Measurements from ENCODE around the gene ZNF888. TPM values are rescaled to one million over a fixed set of nuclear protein-coding genes. Genes with fewer than 3 reads are reported as not detected.
A peak's percentile ranks its signal among the peaks of the same experiment; 100 is the strongest.
"Not testable (repeated sequence)": the region's sequence is repeated elsewhere in the genome, so short reads cannot be mapped to it uniquely, and the experiment has no call there.

ZNF888 gene
- total RNA-seq, 1 donor from 2014 or later, result 39.0 TPM

DNA sequence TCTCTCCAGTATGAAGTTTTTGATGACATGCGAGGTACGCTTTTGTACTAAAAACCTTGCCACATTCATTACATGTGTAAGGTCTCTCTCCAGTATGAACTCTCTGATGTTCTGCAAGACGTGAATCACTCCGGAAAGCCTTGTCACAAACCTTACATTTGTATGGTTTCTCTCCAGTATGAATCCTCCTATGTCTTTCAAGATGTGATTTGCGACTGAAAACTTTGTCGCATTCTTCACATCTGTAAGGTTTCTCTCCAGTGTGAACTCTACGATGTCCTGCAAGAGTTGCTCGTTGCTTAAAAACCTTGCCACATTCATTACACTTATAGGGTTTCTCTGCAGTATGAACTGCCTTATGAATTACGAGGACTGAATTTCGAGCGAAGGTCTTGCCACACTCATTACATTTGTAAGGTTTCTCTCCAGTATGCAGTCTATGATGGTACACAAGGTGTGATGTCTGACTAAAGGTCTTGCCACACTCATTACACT lies 42.3 kb downstream of the ZNF888 start:
- no peak for DNase-seq (ENCODE audit: low spot score)

DNA sequence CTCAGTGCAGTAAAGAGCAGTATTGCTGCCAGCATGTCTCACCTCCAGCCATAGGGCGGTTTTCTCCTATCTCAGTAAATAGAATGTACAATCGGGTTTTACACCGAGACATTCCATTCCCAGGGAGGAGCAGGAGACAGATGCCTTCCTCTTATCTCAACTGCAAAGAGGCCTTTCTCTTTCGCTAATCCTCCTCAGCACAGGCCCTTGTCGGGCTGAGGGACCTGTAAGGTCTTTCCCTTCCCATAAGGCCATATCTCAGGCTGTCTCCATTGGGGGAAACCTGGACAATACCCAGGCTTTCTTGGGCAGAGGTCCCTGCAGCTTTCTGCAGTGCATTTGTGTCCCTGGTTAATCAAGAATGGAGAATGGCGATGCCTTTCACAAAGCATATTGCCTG lies 50.2 kb downstream of the ZNF888 start:
- not testable (repeated sequence) for DNase-seq (ENCODE audit: low spot score)

DNA sequence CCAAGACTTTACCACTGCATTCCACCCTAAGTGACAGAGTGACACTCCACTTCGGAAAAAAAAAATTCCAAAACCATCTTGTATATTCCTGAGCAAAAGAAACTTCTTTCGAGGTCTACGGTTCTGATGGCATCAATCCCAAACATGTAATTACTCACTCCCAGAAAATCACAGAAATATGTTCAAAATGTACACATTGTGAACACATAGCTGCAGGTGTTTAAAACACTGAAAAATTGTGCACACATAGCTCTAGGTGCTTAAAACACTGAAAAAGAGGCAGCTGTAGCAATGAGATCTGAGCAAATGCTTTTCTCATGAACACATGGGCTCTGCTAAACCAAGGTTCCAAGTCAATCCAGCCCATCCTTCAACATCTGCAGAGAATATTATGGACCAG lies 51.8 kb downstream of the ZNF888 start:
- DNase-seq (ENCODE audit: low spot score), result no peak

DNA sequence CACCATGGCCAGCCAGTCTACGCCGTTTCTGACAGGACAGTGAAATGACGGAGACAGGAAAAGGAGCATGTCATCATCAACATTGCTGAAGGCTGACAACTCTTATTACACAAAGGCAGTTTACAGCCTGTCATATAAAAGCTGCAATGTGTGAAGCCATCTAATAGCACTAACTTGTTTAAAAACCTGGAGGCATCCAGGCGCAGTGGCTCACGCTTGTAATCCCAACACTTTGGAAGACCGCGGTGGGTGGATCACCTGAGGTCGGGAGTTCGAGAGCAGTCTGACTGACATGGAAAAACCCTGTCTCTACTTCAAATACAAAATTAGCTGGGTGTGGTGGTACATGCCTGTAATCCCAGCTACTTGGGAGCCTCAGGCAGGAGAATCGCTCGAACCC lies 55.2 kb downstream of the ZNF888 start:
- not testable (repeated sequence) for DNase-seq (ENCODE audit: low spot score)

DNA sequence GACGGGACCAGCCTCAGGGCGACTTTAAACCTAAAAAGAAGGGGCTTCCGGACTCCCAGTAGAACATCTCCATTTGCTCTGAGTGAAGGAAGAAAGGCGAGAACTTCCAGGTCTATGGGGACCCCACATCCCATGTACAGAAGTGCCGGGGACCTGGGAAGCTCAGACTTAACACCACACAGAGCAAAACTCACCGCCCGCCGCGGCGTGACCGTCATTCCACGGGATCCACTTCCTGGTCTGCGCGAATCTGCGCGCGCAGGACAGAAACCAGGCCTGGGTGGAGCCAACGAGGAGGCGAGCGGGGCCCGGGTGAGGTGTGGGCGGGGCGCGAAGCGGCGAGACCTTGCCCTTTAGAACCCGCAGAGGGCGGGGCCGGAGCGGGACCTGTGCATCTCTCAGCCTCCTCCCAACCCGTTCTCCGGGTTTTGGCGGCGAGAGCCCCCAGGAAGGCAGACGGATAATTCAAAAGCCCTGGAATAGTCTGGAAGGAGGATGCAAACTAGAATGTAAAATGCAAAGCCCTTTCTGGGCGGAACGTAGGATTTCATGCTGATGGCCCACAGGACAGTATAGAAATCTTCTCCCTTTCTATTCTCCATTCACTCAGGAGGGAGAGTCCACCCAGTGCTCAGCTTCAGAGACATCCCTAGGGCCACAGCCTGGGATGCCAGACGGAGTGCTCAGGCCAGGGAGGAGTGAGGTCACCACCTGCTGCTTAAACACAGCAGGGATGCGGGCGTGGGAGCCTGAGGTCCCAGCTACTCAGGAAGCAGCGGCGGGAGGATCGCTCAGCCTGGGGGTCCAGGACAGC lies 65.6 kb downstream of the ZNF888 start, which contains the start of gene ZNF468:
ZNF468 (minus strand) TSS at position 242 of the 814 bp plus-strand sequence. CDS start 3,347 bp downstream, outside the sequence.
- DNase-seq (ENCODE audit: low spot score), result peak; percentile 71

DNA sequence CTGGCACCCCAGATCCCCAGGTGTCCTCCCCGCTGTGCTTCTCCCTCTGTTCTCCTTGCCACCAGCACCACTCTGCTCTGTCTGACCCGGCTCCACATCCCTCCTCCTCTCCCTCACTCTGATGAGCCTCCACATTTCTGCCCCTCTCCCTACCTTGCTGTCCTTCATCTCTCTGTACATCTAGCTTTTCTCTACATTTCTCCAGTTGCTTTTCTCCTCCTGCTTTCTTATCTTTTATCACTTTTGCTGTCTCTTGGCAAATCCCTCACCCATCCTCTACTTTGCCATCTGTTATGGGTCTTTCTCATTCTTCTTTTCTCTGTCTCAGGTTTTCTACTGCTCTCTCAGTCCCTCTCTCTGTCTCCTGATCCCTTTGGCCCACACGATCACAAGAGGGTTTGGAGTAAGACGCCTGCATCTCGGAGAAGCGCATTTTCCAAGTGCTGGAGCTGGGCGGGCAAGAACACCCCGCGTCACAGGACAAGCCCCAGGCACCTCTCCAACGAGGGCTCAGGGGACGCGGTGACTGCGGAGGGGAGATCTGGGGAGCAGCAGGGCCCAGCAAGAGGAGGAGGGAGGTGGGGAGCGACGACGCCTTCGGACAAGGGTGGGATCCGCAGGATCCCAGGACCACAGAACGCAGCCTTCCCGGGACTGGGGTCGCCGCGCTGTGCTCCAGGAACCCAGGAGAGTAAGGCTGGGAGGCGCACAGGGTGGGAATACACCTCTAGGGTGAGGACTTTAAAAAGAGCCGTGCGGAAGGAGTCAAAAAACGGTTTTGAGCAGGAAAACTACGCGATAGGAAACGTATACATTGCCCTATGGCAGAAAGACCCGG lies 66.5 kb downstream of the ZNF888 start:
- not testable (repeated sequence) for DNase-seq (ENCODE audit: low spot score)

Other genes starting within 250 kb of the ZNF888 start
- 29.6 TPM for gene ZNF611, start 188.4 kb downstream of the ZNF888 start, total RNA-seq
- 18.1 TPM for gene ZNF600, start 136.6 kb downstream of the ZNF888 start, total RNA-seq
- gene ZNF28, start 101.8 kb downstream of the ZNF888 start, total RNA-seq, result 27.9 TPM
- 37.2 TPM for gene ZNF468, start 65.8 kb downstream of the ZNF888 start, total RNA-seq
- gene ZNF320, start 25.8 kb downstream of the ZNF888 start, total RNA-seq, result 39.9 TPM
- gene ZNF816, start 39.5 kb upstream of the ZNF888 start, total RNA-seq, result 26.8 TPM
- not detected for gene ERVV-1, start 90.5 kb upstream of the ZNF888 start, total RNA-seq
- not detected for gene ERVV-2, start 121.3 kb upstream of the ZNF888 start, total RNA-seq
- 66.8 TPM for gene ZNF160, start 180.0 kb upstream of the ZNF888 start, total RNA-seq
- gene ZNF415, start 209.5 kb upstream of the ZNF888 start, total RNA-seq, result 13.1 TPM
- 14.7 TPM for gene ZNF347, start 235.6 kb upstream of the ZNF888 start, total RNA-seq

Data from mucosa of gallbladder (tissue), 1 donor.